Right cardiac atrium (tissue), 5 donors: ENCODE results near the gene B3GALT5. TPM values are rescaled to one million over a fixed set of nuclear protein-coding genes. Genes with fewer than 3 reads are reported as not detected.
"Not testable (repeated sequence)": the region's sequence is repeated elsewhere in the genome, so short reads cannot be mapped to it uniquely, and the experiment has no call there.

Experiments used
- ATAC-seq, 2 donors: fragments of 200-7000 bp; cut with Tn5 transposase; one replicate each; pipeline versions ENCODE4 v1.8.0 to v1.9.1; 2020; ENCODE audit warnings: moderate library complexity in 2 of 2, mild to moderate bottlenecking in 1 of 2
- DNase-seq, 3 donors: peaks; one replicate each; pipeline ENCODE4 v3.0.0-alpha.2; 2020
- H3K27ac ChIP-seq: one replicate; pipeline ENCODE4 v1.5.1; 2013; ENCODE audit warnings: mild to moderate bottlenecking, low read length, control low read depth, moderate library complexity
- H3K27me3 ChIP-seq: one replicate; pipeline ENCODE4 v1.6.1; 2013; ENCODE audit not compliant: control insufficient read depth, insufficient read depth
- H3K4me1 ChIP-seq: one replicate; pipeline ENCODE4 v1.6.1; 2013; ENCODE audit warnings: low read length; ENCODE audit not compliant: control insufficient read depth, insufficient read depth
- H3K4me3 ChIP-seq: one replicate; pipeline ENCODE4 v1.5.1; 2013; ENCODE audit warnings: low read length, control low read depth
- H3K9me3 ChIP-seq: one replicate; pipeline ENCODE4 v1.6.1; 2013; ENCODE audit warnings: low read length; ENCODE audit not compliant: control insufficient read depth
- WGBS: extraction: QIAGEN DNeasy Blood & Tissue Kit; methylation state at CpG from one replicate; pipeline ENCODE4 v1.1.7; 2013; 5-methylcytosine and 5-hydroxymethylcytosine counted together
- intact Hi-C, 4 donors: fragments of 100-400 bp; cut with DNase I; formaldehyde crosslinking; loops; one replicate each; pipeline versions ENCODE4 v1.11.0 to v1.14.0; 2022 to 2023
- polyA plus RNA-seq: library from polyadenylated mRNA; stranded (reverse); fragments of 200-250 nt; gene quantifications from one replicate; pipeline ENCODE4 v1.2.3, GENCODE V29; 2013
- total RNA-seq, 4 donors: library from RNA; stranded (reverse); fragmentation: NEBNext Ultra II Directional; extraction: Animal tissue kit (Norgen Biotek cat#: 25700); gene quantifications; one replicate each; pipeline ENCODE4 v1.2.1, GENCODE V29; 2021
- donor health status: healthy with polysubstance abuse.
- donor health status: DM: no; HTN: yes; CAD: no.
- donor health status: DM: no; HTN: no; CAD: no.
- donor health status: DM: no; HTN: yes; CAD: no; lungs with severe emphysema.
- donor health status: DM: yes; HTN: yes; CAD: no.

Gene B3GALT5
- total and polyA plus RNA-seq, 5 donors, result 0.03 to 0.25 (median 0.09) TPM

DNA sequence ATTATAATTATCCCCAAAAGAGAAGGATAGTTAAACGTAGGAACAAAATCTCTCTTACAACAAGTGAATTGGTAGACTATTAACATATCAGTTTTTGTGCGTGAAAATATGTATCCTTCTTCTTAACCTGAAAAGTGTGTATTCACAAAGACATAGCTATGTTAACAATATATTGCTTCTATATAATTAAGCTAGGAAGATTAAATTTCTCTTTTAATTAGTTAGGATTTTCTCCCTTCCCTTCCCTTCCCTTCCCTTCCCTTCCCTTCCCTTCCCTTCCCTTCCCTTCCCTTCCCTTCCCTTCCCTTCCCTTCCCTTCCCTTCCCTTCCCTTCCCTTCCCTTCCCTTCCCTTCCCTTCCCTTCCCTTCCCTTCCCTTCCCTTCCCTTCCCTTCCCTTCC, 29.2 kb upstream of the B3GALT5 start:
- 82% methylated on average over 2 of the region's 2 CpGs for WGBS
- H3K4me3 ChIP-seq, H3K9me3 ChIP-seq, H3K27ac ChIP-seq, H3K4me1 ChIP-seq, DNase-seq, ATAC-seq, H3K27me3 ChIP-seq, intact Hi-C loops: not testable (repeated sequence)

DNA sequence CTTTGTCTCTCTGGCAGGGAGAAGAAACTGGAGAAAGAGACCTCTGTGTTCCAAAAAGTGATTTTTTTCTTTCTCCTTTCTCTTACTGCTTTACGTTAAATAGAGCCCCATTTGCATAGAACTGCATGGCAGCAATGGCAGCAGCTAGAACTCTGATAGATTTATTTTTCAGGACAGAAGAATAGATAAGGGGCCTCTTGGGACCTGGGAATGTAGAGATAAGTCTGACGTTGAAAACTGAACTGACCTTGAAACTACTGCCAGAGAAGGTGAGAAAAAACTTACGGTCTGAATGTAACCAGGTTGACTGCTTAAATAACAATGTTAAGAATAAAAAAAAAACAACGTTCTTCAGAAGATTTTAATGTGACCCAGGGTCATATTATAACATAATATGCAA, 25.4 kb upstream of the B3GALT5 start:
- Histone ChIP-seq H3K27me3 (no peaks in the 10 kb centered on the region), H3K9me3 (no peaks in the 10 kb centered on the region), H3K27ac (no peak overlapping the region), H3K4me1 (no peaks in the 10 kb centered on the region), H3K4me3 (no peak overlapping the region)
- WGBS, result 44% methylated on average over 4 of the region's 4 CpGs
- ATAC-seq, result no peak
- intact Hi-C loops, result no loop called here
- DNase-seq, result no peak

DNA sequence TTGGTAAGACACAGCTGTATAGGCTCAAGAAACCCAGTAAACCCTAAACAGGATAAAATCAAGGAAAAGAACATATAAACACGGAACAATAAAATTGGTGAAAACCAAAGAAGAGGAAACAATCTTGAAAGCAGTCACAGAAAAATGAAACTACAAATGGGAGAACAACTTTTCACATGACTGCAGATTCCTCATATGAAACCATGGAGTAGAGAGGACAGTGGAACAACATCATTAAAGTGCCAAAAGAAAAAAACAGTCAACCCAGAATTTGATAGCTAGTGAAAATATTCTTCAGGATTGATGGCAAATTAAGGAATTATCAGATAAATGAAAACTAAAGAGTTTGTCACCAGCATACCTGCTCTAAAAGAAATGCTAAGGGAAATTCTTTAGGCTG, 23.9 kb upstream of the B3GALT5 start:
- DNase-seq (no peak), ATAC-seq (no peak)
- Histone ChIP-seq H3K27me3 (no peaks in the 10 kb centered on the region), H3K4me3 (no peak overlapping the region), H3K27ac (no peak overlapping the region), H3K4me1 (no peaks in the 10 kb centered on the region), H3K9me3 (no peaks in the 10 kb centered on the region)
- intact Hi-C loops, result no loop called here
- 44% methylated on average over 1 of the region's 1 CpG for WGBS

- no peaks in the 10 kb centered on the region for H3K9me3 ChIP-seq
- H3K27me3 ChIP-seq, result no peaks in the 10 kb centered on the region
- H3K4me1 ChIP-seq, result no peaks in the 10 kb centered on the region
- intact Hi-C loops, result no loop called here
- no peak for ATAC-seq
- no peak for DNase-seq
- H3K27ac ChIP-seq, result no peak overlapping the region
- H3K4me3 ChIP-seq, result no peak overlapping the region
These were observed 19.2 kb upstream of the B3GALT5 start for GRCh38 chr21:39593522-39593921.

DNA sequence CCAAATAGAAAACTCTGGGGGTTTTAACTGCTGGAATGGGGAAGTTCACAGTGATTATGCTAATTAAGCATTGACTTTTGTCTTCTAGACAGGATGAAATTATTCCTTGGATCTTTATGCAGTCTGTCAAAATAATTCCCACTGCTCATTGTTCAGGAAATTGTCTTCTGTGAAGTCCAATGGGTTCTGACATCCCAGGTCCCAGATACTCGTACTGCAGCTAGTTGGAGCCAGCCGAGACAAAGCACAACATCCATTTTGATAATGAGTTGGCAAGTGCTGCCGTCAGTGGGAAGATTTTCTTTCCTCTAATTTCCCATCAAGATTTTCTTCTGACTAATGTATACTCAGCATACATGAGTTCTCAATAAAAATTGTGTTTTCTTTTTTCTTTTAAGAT, 17.3 kb upstream of the B3GALT5 start:
- WGBS, result 45% methylated on average over 3 of the region's 3 CpGs
- no peaks in the 10 kb centered on the region for H3K27me3 ChIP-seq
- no peak for ATAC-seq
- H3K9me3 ChIP-seq, result no peaks in the 10 kb centered on the region
- intact Hi-C loops, result no loop called here
- no peak overlapping the region for H3K4me3 ChIP-seq
- H3K27ac ChIP-seq, result no peak overlapping the region
- DNase-seq, result no peak
- no peaks in the 10 kb centered on the region for H3K4me1 ChIP-seq

DNA sequence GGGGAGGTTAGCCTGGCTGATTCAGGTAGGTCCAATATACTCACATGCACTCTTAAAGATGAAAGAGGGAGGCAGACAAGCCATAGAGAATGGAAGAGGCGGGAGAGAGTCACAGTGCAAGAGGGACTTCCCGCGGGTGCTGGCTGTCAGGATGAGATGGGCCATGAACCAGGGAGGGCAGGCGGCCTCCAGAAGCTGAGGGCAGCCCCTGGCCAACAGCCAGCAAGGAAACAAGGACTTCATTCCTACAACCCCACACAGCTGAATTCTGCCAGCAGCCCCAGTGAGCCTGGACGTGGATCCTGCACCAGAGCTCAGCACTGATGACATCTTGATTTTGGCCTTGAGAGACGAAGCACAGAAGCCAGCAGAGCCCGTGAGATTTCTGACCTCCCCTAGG, 15.1 kb upstream of the B3GALT5 start:
- intact Hi-C loops, result no loop called here
- WGBS, result 39% methylated on average over 7 of the region's 7 CpGs
- Histone ChIP-seq H3K4me3 (no peak overlapping the region), H3K27ac (no peak overlapping the region), H3K27me3 (no peaks in the 10 kb centered on the region), H3K9me3 (no peaks in the 10 kb centered on the region), H3K4me1 (no peaks in the 10 kb centered on the region)
- no peak for DNase-seq
- no peak for ATAC-seq

DNA sequence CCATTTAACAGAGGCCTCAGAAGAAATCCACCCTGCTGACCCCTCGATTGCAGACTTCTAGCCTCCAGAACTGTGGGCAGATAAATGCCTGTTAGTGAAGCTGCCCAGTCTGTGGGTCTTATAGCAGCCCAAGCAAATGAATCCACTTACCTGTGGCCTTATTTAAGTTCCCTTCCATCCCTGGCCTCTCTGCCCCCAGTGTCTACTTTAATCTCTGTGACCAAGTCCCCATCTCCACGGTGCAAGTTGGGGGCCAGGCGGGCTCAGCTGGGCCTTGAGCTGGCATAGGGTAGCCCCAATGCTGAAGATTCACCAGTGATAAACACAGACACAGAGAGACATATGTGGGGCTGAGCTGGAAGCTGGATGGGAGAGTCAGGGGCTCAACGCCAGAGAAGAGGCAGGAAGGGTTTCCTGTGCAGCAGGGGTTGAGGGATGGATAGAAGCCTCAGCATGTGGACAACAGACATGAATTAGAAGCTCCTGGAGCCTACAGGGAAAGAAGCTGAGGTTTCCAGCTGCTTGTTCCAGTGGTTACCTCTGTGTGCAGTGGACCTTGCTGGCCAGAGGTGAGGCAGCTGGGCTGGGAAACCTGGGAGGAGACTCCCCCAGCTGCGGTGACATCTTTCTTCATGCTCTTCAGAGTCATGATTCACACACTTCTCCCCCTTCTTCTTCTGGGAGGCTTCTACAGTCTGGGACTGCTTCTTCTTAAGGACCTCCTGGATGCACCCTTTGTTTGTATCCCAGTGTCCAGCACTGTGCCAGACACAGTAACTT, 13.4 kb upstream of the B3GALT5 start:
- no peak for DNase-seq
- Histone ChIP-seq H3K9me3 (no peaks in the 10 kb centered on the region), H3K27me3 (no peaks in the 10 kb centered on the region), H3K4me1 (no peaks in the 10 kb centered on the region), H3K27ac (no peak overlapping the region), H3K4me3 (no peak overlapping the region)
- ATAC-seq, result no peak
- 90% methylated on average over 5 of the region's 5 CpGs for WGBS
- intact Hi-C loops, result no loop called here

DNA sequence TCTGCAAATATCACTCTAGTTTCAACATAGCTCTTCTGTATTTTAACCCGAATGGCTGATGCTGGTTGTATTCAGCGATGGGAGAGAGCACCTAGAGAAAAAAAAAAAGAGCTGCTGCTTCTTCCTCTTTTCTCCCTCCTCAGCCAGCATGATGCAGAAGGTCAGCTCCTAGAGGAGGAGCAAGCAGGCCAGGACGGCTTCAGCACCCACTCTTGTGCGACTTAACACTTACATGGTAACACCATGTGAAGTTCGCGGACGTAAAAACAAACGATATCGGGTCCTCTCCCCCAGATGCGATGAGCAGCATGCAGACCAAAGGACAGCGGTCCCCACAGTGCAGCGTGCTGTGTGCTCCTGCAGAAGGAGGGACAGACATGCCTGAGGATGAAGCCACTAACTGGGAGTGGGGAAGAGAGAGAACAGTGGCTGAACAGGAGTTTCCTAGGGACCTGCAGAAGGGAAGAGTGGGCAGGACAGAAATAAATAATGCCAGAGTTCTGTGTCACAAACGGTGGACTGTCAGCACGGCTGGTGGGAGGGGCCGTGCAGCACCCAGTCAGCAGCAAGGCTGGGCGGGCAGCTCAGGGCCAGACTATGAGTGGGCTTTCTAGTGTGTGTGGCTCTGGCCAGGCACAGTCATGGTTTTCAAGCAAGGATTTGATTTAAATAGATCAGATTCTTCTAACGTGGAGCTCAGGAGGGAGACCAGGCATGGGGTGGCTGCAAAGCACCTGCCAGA, 11.4 kb upstream of the B3GALT5 start:
- no peak overlapping the region for H3K27ac ChIP-seq
- no peaks in the 10 kb centered on the region for H3K4me1 ChIP-seq
- H3K9me3 ChIP-seq, result no peaks in the 10 kb centered on the region
- 51% methylated on average over 17 of the region's 17 CpGs for WGBS
- peak in 1 of 2 donors; percentile 65 for ATAC-seq
- no peak overlapping the region for H3K4me3 ChIP-seq
- no peaks in the 10 kb centered on the region for H3K27me3 ChIP-seq
- intact Hi-C loops, result no loop called here
- no peak for DNase-seq

DNA sequence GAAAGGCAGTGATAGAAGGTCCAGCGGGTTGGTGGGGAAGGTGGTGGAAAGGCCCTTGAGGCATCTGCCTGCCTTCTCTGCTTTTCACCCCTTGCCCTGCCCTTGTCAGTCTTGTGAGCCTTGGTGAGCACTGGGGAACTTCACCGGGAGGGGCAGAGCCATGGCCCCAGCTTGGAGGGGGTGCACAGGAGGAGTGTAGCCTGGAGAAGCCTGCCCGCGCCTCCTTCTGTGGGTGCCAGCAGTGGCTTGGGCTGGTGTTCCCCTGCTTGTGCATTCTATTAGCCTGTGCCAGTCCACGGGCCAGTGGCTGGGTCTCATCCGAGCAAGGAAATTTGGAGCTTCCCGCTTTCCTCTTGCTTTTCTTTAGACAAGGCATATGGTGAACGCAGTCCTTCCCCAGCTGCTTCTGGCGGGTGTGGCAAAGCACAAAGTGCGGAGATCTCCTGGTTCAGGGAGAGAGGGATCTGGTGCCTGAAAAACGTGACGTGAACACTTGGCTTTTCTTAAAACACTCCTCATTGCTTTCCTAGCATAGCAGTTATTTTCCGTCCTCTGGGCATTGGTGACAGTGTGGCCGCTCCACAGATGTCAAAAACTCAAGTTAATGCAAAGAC, 10.6 kb upstream of the B3GALT5 start:
- intact Hi-C loops, result no loop called here
- no peak overlapping the region for H3K4me3 ChIP-seq
- WGBS, result 88% methylated on average over 14 of the region's 14 CpGs
- ATAC-seq (no peak), DNase-seq (no peak)
- no peaks in the 10 kb centered on the region for H3K27me3 ChIP-seq
- H3K4me1 ChIP-seq, result no peaks in the 10 kb centered on the region
- no peaks in the 10 kb centered on the region for H3K9me3 ChIP-seq
- H3K27ac ChIP-seq, result no peak overlapping the region

GRCh38 chr21:39602793-39603192, 9.9 kb upstream of the B3GALT5 start:
- 94% methylated on average over 4 of the region's 4 CpGs for WGBS
- H3K27me3 ChIP-seq, result no peaks in the 10 kb centered on the region
- no peak for ATAC-seq
- DNase-seq, result no peak
- no peak overlapping the region for H3K27ac ChIP-seq
- intact Hi-C loops, result no loop called here
- no peak overlapping the region for H3K4me3 ChIP-seq
- H3K9me3 ChIP-seq, result no peaks in the 10 kb centered on the region
- H3K4me1 ChIP-seq, result no peaks in the 10 kb centered on the region

DNA sequence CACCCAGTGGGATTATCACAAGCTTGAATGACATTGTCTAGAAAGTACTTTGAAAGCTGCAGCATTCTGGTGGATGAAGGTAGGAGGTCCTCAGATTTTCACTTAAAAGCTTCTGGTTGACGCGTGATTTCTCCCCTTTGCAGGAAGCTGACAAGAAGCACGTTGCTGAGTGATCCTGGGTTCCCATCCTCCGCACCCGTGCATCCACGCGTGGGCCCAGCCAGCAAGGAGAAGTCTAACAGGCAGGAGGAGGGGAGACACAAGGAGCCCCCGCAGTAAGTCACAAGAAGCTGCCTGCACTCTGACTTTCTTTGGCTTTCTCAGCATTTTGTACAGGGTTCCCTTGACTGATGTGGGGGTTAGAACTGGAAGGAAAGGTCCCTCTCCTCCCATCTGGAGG, 7.8 kb upstream of the B3GALT5 start:
- no peaks in the 10 kb centered on the region for H3K27me3 ChIP-seq
- H3K9me3 ChIP-seq, result no peaks in the 10 kb centered on the region
- no peak overlapping the region for H3K4me3 ChIP-seq
- no peak for DNase-seq
- ATAC-seq, result no peak
- no peaks in the 10 kb centered on the region for H3K4me1 ChIP-seq
- H3K27ac ChIP-seq, result no peak overlapping the region
- intact Hi-C loops, result no loop called here
- 85% methylated on average over 8 of the region's 8 CpGs for WGBS
